SH-SY5Y (cell line): ENCODE results near the gene LTBP4.

Experiments used
- GATA2 ChIP-seq: IDR thresholded peaks from 2 replicates; pipeline ENCODE4 v1.6.1; 2011; ENCODE audit warnings: mild to moderate bottlenecking, low read depth, low read length
- GATA3 ChIP-seq: IDR thresholded peaks from 2 replicates; pipeline ENCODE4 v1.6.1; 2011; ENCODE audit warnings: low read depth, mild to moderate bottlenecking, low read length, moderate library complexity

LTBP4 gene

GRCh38 chr19:40610396-40611064, 9.4 kb downstream of the LTBP4 start:
- TF ChIP-seq GATA2 (no peak), GATA3 (no peak)

- TF ChIP-seq GATA3 = no peak
- TF ChIP-seq GATA2 = no peak
Measured at GRCh38 chr19:40611096-40611495, 9.9 kb downstream of the LTBP4 start.

- TF ChIP-seq GATA3 (no peak), GATA2 (no peak)
Measured at GRCh38 chr19:40611900-40612698, 10.9 kb downstream of the LTBP4 start.

GRCh38 chr19:40612831-40613689, 11.9 kb downstream of the LTBP4 start:
- TF ChIP-seq GATA3 (no peak), GATA2 (no peak)

- no peak for TF ChIP-seq GATA2
- no peak for TF ChIP-seq GATA3
Measured at GRCh38 chr19:40613690-40614621, 12.8 kb downstream of the LTBP4 start.

GRCh38 chr19:40614622-40615411, 13.6 kb downstream of the LTBP4 start:
- TF ChIP-seq GATA3 (no peak), GATA2 (no peak)

GRCh38 chr19:40616178-40616577, 15.0 kb downstream of the LTBP4 start:
- TF ChIP-seq GATA3 = no peak
- no peak for TF ChIP-seq GATA2

GRCh38 chr19:40616941-40617340, 15.8 kb downstream of the LTBP4 start:
- TF ChIP-seq GATA2 = no peak
- TF ChIP-seq GATA3 = no peak

GRCh38 chr19:40617961-40618360, 16.8 kb downstream of the LTBP4 start:
- TF ChIP-seq GATA2 (no peak), GATA3 (no peak)

GRCh38 chr19:40619333-40620160, 18.4 kb downstream of the LTBP4 start:
- TF ChIP-seq GATA2 = no peak
- TF ChIP-seq GATA3 = no peak

- TF ChIP-seq GATA3 (no peak), GATA2 (no peak)
Measured at GRCh38 chr19:40620161-40620485, 19.0 kb downstream of the LTBP4 start.

GRCh38 chr19:40621283-40621682, 20.1 kb downstream of the LTBP4 start:
- TF ChIP-seq GATA2 = no peak
- TF ChIP-seq GATA3 = no peak
